Renal cortical epithelial cell (primary cell): ENCODE data around the gene GRB10. TPM values are rescaled to one million over a fixed set of nuclear protein-coding genes. Genes with fewer than 3 reads are reported as not detected.
A peak's percentile ranks its signal among the peaks of the same experiment; 100 is the strongest.
"Not testable (repeated sequence)": the region's sequence is repeated elsewhere in the genome, so short reads cannot be mapped to it uniquely, and the experiment has no call there.

ENCODE experiments used
- DNase-seq: peaks from one replicate; pipeline ENCODE4 v3.0.0-alpha.2; 2011; ENCODE audit warnings: low read depth
- total RNA-seq: library from RNA; depleted of rRNA; stranded (reverse); fragments of >200 nt; gene quantifications from 2 replicates; pipeline ENCODE4 v1.2.3, GENCODE V29; 2014

Gene GRB10
- total RNA-seq, 1 donor from 2014 or later: 73.8 TPM

- peak; percentile 28 for DNase-seq
These were observed 197.8 kb downstream of the GRB10 start for GRCh38 chr7:50584793-50585408.

- no peak for DNase-seq
These were observed 198.3 kb downstream of the GRB10 start for GRCh38 chr7:50584386-50584785.

GRCh38 chr7:50583295-50583694, 199.4 kb downstream of the GRB10 start:
- DNase-seq: not testable (repeated sequence)

- DNase-seq: peak; percentile 75
These were observed 200.4 kb downstream of the GRB10 start for GRCh38 chr7:50582271-50582670.

- not testable (repeated sequence) for DNase-seq
These were observed 202.0 kb downstream of the GRB10 start for GRCh38 chr7:50580666-50581065.

GRCh38 chr7:50580057-50580456, 202.6 kb downstream of the GRB10 start:
- DNase-seq: peak; percentile 68

- DNase-seq: not testable (repeated sequence)
These were observed 204.6 kb downstream of the GRB10 start for GRCh38 chr7:50578105-50578504.

GRCh38 chr7:50577569-50577968, 205.1 kb downstream of the GRB10 start:
- DNase-seq: no peak

- not testable (repeated sequence) for DNase-seq
These were observed 206.3 kb downstream of the GRB10 start for GRCh38 chr7:50576388-50576787.

- DNase-seq: no peak
These were observed 214.9 kb downstream of the GRB10 start for GRCh38 chr7:50567715-50568261.

GRCh38 chr7:50565977-50566376, 216.7 kb downstream of the GRB10 start:
- no peak for DNase-seq

GRCh38 chr7:50565559-50565916, 217.2 kb downstream of the GRB10 start:
- no peak for DNase-seq

GRCh38 chr7:50564640-50565558, 217.8 kb downstream of the GRB10 start, which contains the start of gene DDC:
TSS of gene DDC (minus strand) at chr7:50565405. CDS start at chr7:50544085, 21,320 bp downstream.
- DNase-seq: peak; percentile 86

- DNase-seq: no peak
These were observed 218.5 kb downstream of the GRB10 start for GRCh38 chr7:50564171-50564570.

- DNase-seq: no peak
These were observed 220.6 kb downstream of the GRB10 start for GRCh38 chr7:50562136-50562535.

- DNase-seq: no peak
These were observed 221.8 kb downstream of the GRB10 start for GRCh38 chr7:50560865-50561351.

- DNase-seq: no peak
These were observed 222.8 kb downstream of the GRB10 start for GRCh38 chr7:50559881-50560280.

- DNase-seq: peak; percentile 83
These were observed 224.2 kb downstream of the GRB10 start for GRCh38 chr7:50558294-50559053.

- no peak for DNase-seq
These were observed 225.6 kb downstream of the GRB10 start for GRCh38 chr7:50557099-50557498.

GRCh38 chr7:50556247-50556991, 226.3 kb downstream of the GRB10 start:
- DNase-seq: peak; percentile 55

- no peak for DNase-seq
These were observed 227.0 kb downstream of the GRB10 start for GRCh38 chr7:50555594-50556140.
